Panc1 (cell line): ENCODE data around the gene STAC3. TPM values are rescaled to one million over a fixed set of nuclear protein-coding genes. Genes with fewer than 3 reads are reported as not detected.

ENCODE experiments used
- ATAC-seq: fragments of 200-7000 bp; cut with Tn5 transposase; 2 replicates; pipeline ENCODE4 v1.9.1; 2020; ENCODE audit warnings: mild to moderate bottlenecking, moderate library complexity
- BruUV-seq: library from RNA; stranded (reverse); fragments of 400-500 nt; replicated peaks from 2 replicates; lab custom pipeline; 2021; lab: Mats Ljungman, UMichigan
- CTCF ChIA-PET: fragments of 300-600 bp; sonication (Branson Sonifier 250); formaldehyde crosslinking; loops from one replicate; lab custom pipeline; 2022; ENCODE audit warnings: antibody characterized with exemption; lab: Charles Lee
- POLR2A ChIA-PET: fragments of 300-600 bp; sonication (Branson Sonifier 250); formaldehyde crosslinking; loops from one replicate; lab custom pipeline; 2022; ENCODE audit warnings: antibody characterized with exemption; lab: Charles Lee
- DNase-seq: peaks from one replicate; pipeline ENCODE4 v3.0.0-alpha.2; 2010; ENCODE audit warnings: low read depth, low spot score
- H3K27ac ChIP-seq: 2 replicates; pipeline ENCODE4 v1.5.1; 2011; ENCODE audit warnings: mild to moderate bottlenecking, low read length, inconsistent platforms
- H3K27me3 ChIP-seq: fragments of 200-500 bp; sonication (Bioruptor generic); 2 replicates; pipeline ENCODE4 v1.6.0; 2014; ENCODE audit warnings: low read length, inconsistent platforms; ENCODE audit not compliant: control insufficient read depth, insufficient read depth
- H3K36me3 ChIP-seq: fragments of 200-500 bp; sonication (Bioruptor generic); 2 replicates; pipeline ENCODE4 v1.5.1; 2014; ENCODE audit warnings: inconsistent platforms, mild to moderate bottlenecking, low read length, moderate library complexity; ENCODE audit not compliant: control insufficient read depth, insufficient read depth
- H3K4me1 ChIP-seq: 2 replicates; pipeline ENCODE4 v1.5.1; 2011; ENCODE audit warnings: inconsistent platforms, mild to moderate bottlenecking, low read length, moderate library complexity; ENCODE audit not compliant: control insufficient read depth, insufficient read depth
- H3K4me3 ChIP-seq, 2 experiments: 2 replicates each; pipeline ENCODE4 v1.5.1; 2011 to 2012; ENCODE audit warnings: low read depth in 2 of 2, low read length in 2 of 2, mild to moderate bottlenecking in 2 of 2, inconsistent platforms in 1 of 2, moderate library complexity in 1 of 2
- H3K9me3 ChIP-seq: fragments of 200-500 bp; sonication (Bioruptor generic); 2 replicates; pipeline ENCODE4 v1.5.1; 2014; ENCODE audit warnings: low read depth, mild to moderate bottlenecking, inconsistent platforms, low read length, moderate library complexity; ENCODE audit not compliant: control insufficient read depth, insufficient read depth
- CTCF ChIP-seq: fragments of 450-650 bp; IDR thresholded peaks from 2 replicates; pipeline ENCODE4 v1.5.1; 2017; ENCODE audit warnings: mild to moderate bottlenecking
- POLR2AphosphoS5 ChIP-seq: IDR thresholded peaks from 2 replicates; pipeline ENCODE4 v1.6.1; 2012; ENCODE audit warnings: mild to moderate bottlenecking, low read depth, low read length, moderate library complexity
- REST ChIP-seq, 2 experiments: IDR thresholded peaks; 2 replicates each; pipeline ENCODE4 v1.6.1; 2011 to 2012; ENCODE audit warnings: low read depth in 2 of 2, control low read depth in 1 of 2, low read length in 1 of 2, mild to moderate bottlenecking in 1 of 2, moderate library complexity in 1 of 2; ENCODE audit not compliant: insufficient read depth in 1 of 2
- SIN3A ChIP-seq: IDR thresholded peaks from 2 replicates; pipeline ENCODE4 v1.6.1; 2012; ENCODE audit warnings: low read depth, mild to moderate bottlenecking, low read length, moderate library complexity, borderline replicate concordance; ENCODE audit not compliant: insufficient read depth
- TCF7L2 ChIP-seq: IDR thresholded peaks from 2 replicates; pipeline ENCODE4 v1.6.1; 2011; ENCODE audit warnings: mild to moderate bottlenecking, low read depth, low read length, inconsistent platforms
- in situ Hi-C: cut with HindIII; loops from 2 replicates; pipeline ENCODE4 v1.10.0; 2016; ENCODE audit warnings: low sequenced_read_pairs, low pct_unique_long_range_greater_than_20kb
- intact Hi-C: fragments of 100-400 bp; cut with micrococcal nuclease; formaldehyde crosslinking; loops from one replicate; pipeline ENCODE4 v1.10.0; 2022; ENCODE audit not compliant: unreplicated experiment
- total RNA-seq: library from RNA; stranded (reverse); gene quantifications from one replicate; pipeline ENCODE4 v1.2.1, GENCODE V29; 2021; ENCODE audit not compliant: unreplicated experiment

The STAC3 gene
- total RNA-seq, 1 experiment from 2014 or later: 0.87 TPM

- Histone ChIP-seq H3K27ac (no peak overlapping the region), H3K9me3 (no peaks in the 10 kb centered on the region), H3K4me3 (no peak overlapping the region), H3K36me3 (no peaks in the 10 kb centered on the region; the same call in 1 of the 2 replicates), H3K27me3 (peaks cover 10% of the 10 kb centered on the region), H3K4me1 (peaks cover 20% of the 10 kb centered on the region)
- no TSS peak for BruUV-seq
- TF ChIP-seq TCF7L2 (no peak), SIN3A (no peak), POLR2AphosphoS5 (no peak), CTCF (no peak), REST (IDR thresholded peaks at IDR 0.05; ENCODE audit: insufficient read depth in 1 of 2, low read depth in 2 of 2, low read length in 1 of 2) (no peak)
- in situ Hi-C loops (no loop called here), intact Hi-C loops (loop anchor here (1.0 kb wide), 1 partner anchor 25 kb away; no protein-coding TSS in a partner anchor)
- DNase-seq: no peak
- ChIA-PET CTCF (interaction anchor here (0.5 to 2.8 kb wide), 14 partner anchors 10 to 239 kb away, joined by 3 to 26 read pairs (median 7); partner anchors contain the start of gene SHMT2), POLR2A (interaction anchor here (0.6 kb wide), 2 partner anchors 28 to 86 kb away, joined by 3 read pairs; no protein-coding TSS in a partner anchor)
- ATAC-seq: no peak
These were observed 37.1 kb downstream of the STAC3 start for GRCh38 chr12:57213763-57214397.

DNA sequence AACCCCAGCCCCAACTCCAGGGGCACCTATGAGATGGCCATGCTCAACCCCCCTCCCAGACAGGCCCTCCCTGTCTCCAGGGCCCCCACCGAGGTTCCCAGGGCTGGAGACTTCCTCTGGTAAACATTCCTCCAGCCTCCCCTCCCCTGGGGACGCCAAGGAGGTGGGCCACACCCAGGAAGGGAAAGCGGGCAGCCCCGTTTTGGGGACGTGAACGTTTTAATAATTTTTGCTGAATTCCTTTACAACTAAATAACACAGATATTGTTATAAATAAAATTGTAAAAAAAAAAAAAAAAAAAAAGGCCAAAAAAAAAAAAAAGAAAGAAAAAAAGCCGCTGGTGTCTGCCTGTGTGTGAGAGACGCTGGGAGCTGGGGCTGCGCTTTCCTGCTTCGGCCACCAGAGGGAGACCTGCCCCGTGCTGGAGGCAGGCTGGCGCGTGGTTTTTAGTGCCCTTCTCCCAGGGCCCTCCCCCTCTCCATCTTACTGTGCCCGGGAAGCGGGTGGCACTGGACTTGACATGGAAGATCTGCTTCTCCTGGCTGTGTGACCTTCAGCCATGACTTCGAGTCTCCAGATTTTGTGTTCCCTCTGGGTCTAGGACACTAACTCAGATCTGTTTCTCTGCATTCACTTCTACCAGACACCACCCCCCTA, 37.8 kb downstream of the STAC3 start:
- TF ChIP-seq SIN3A (no peak), POLR2AphosphoS5 (no peak), CTCF (peak; percentile 97), REST (IDR thresholded peaks at IDR 0.05; ENCODE audit: insufficient read depth in 1 of 2, low read depth in 2 of 2, low read length in 1 of 2) (no peak), TCF7L2 (no peak)
- Histone ChIP-seq H3K9me3 (no peaks in the 10 kb centered on the region), H3K36me3 (no peaks in the 10 kb centered on the region; the same call in 1 of the 2 replicates), H3K27me3 (peaks cover 10% of the 10 kb centered on the region), H3K27ac (no peak overlapping the region), H3K4me3 (no peak overlapping the region), H3K4me1 (peaks cover 20% of the 10 kb centered on the region)
- CTCF ChIA-PET: interaction anchor here (0.6 to 2.8 kb wide), 13 partner anchors 11 to 242 kb away, joined by 3 to 26 read pairs (median 7); partner anchors contain the start of genes INHBE and SHMT2
- peak; percentile 61 for DNase-seq
- BruUV-seq: no TSS peak
- POLR2A ChIA-PET: interaction anchor here (0.6 kb wide), 2 partner anchors 29 to 85 kb away, joined by 3 read pairs; no protein-coding TSS in a partner anchor
- intact Hi-C loops: loop anchor here (1.0 kb wide), 1 partner anchor 26 kb away; no protein-coding TSS in a partner anchor
- in situ Hi-C loops: no loop called here
- peak; percentile 62 for ATAC-seq
